Skin epidermis (tissue), 12 donors: ENCODE measurements around the gene CIRBP.

ENCODE experiments used
- H3K27ac ChIP-seq, 21 experiments: fragments of 200-600 bp; sonication (generic) in 11 of 21; one replicate each; pipeline ENCODE4 v1.5.0; 2020; ENCODE audit warnings: mild to moderate bottlenecking in 3 of 21, inconsistent platforms in 2 of 21, moderate library complexity in 2 of 21
- H3K4me3 ChIP-seq, 7 experiments: fragments of 200-600 bp; sonication (generic) in 2 of 7; one replicate each; pipeline ENCODE4 v1.5.0; 2020; ENCODE audit warnings: inconsistent platforms in 2 of 7, mild to moderate bottlenecking in 2 of 7, moderate library complexity in 1 of 7

CIRBP gene

DNA sequence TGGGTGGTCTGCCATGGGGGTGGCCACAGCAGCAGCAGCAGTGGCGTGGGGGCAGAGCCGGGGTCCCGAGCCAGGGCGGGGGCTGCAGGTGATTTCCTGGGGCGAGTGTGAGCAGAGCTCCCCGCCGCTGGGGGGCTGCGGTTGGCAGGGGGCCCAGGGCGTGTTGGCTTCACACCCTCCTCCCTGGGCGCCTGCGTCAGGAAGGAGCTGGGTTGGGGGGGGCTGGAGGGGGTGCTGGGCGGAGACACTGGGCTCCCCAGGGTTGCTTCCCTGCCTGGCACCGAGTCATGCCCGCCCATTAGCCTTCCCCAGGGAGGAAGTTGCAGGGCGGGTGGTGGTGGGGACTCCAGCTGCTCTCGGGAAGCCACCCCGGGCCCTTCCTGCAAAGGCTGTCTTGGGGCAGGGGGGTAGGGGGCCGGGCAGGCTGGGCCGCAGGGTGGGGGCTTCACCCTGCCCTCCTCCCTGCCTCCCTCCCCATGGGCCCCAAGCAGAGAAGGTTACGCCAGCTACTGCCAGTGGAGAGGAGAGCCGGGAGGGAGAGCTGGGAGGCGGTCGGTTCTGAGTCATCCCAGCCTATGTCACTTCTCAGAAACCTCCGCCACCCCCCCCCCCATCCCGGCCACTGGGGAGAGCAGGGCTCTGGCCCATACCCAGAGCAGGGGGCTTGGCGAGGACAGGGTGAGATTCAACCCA is 16.2 kb upstream of the CIRBP start:
- H3K4me3 ChIP-seq: peak overlapping the region; percentile 68 to 94 (median 88)
- peak overlapping the region; percentile 61 to 100 (median 98) for H3K27ac ChIP-seq

GRCh38 chr19:1253514-1254080 is 15.5 kb upstream of the CIRBP start:
- Histone ChIP-seq H3K27ac (peak overlapping the region; percentile 61 to 100 (median 98)), H3K4me3 (peak overlapping the region; percentile 68 to 94 (median 88))

DNA sequence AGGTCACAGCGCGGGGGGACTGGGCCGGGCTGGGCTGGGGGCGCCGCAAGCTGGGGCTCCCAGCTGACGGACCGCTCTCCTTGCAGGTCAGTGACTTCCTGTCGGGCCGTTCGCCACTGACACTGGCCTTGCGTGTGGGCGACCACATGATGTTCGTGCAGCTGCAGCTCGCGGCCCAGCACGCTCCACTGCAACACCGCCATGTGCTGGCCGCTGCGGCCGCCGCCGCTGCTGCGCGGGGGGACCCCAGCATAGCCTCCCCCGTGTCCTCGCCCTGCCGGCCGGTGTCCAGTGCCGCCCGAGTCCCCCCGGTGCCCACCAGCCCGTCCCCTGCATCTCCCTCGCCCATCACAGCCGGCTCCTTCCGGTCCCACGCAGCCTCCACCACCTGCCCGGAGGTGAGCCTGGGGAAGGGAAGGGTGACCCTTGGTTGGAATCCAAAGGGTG is 15.0 kb upstream of the CIRBP start:
- H3K4me3 ChIP-seq: peak overlapping the region in 4 of 7 experiments; percentile 68 to 94 (median 82)

DNA sequence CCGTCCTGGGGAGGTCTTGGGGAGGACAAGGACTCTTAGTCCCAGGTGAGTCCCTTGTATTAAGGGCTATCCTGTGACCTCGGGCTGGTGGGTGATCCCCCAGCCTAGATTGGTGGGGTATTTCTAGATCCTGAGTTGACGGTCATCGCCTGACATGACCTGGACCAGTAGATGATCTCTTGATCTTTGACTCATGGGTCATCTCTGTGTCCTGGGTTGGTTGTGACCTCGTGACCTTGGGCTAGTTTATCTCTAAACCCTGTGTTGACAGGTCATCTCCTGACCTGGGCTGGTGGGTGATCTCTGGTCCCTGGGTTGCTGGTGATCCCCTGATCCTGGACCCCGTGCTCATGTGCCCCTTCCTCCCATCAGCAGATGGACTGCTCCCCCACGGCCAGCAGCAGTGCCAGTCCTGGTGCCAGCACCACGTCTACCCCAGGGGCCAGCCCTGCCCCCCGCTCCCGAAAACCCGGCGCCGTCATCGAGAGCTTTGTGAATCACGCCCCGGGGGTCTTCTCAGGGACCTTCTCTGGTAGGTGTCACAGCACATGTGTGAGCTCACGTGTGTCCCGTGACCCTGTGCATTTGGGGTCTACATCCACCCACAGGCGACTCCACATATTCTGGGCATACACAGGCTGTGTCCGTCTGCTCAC is 14.5 kb upstream of the CIRBP start:
- peak overlapping the region in 2 of 7 experiments; percentile 75 to 88 for H3K4me3 ChIP-seq
- H3K27ac ChIP-seq: peak overlapping the region; percentile 35 to 100 (median 98)

More for the DNA sequence above, 15.0 kb upstream of the CIRBP start:
- peak overlapping the region; percentile 61 to 100 (median 98) for H3K27ac ChIP-seq

- Histone ChIP-seq H3K27ac (peak overlapping the region in 20 of 21 experiments; percentile 3 to 100 (median 97)), H3K4me3 (no peak overlapping the region)
These were observed 13.7 kb upstream of the CIRBP start for GRCh38 chr19:1255186-1256161.

- H3K4me3 ChIP-seq: no peak overlapping the region
- H3K27ac ChIP-seq: peak overlapping the region in 16 of 21 experiments; percentile 2 to 99 (median 94)
These were observed 12.3 kb upstream of the CIRBP start for GRCh38 chr19:1256646-1257474.

- Histone ChIP-seq H3K4me3 (no peak overlapping the region), H3K27ac (peak overlapping the region in 19 of 21 experiments; percentile 21 to 99 (median 95))
These were observed 11.5 kb upstream of the CIRBP start for GRCh38 chr19:1257475-1258162.

DNA sequence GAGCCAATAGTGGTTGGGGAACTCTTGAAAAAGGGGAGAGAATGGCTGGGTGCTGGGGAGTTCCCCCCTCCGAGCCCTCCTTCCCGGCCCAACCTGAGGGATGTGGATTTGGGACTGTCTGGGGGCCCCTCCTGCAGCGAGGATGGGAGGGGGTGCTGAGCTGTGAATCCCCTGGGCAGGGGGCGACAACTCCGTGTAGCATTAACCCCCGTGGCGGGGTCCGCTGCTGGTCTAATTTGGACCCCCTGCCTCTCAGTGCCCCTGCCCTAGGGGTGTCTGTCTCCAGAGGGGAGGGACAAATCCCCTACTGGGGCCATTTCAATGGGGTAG is 11.0 kb upstream of the CIRBP start:
- Histone ChIP-seq H3K27ac (peak overlapping the region in 20 of 21 experiments; percentile 87 to 99 (median 95)), H3K4me3 (peak overlapping the region in 1 of 7 experiments; percentile 27)

GRCh38 chr19:1258707-1259205 is 10.4 kb upstream of the CIRBP start:
- Histone ChIP-seq H3K4me3 (peak overlapping the region in 6 of 7 experiments; percentile 13 to 29 (median 18)), H3K27ac (peak overlapping the region; percentile 53 to 99 (median 95))

DNA sequence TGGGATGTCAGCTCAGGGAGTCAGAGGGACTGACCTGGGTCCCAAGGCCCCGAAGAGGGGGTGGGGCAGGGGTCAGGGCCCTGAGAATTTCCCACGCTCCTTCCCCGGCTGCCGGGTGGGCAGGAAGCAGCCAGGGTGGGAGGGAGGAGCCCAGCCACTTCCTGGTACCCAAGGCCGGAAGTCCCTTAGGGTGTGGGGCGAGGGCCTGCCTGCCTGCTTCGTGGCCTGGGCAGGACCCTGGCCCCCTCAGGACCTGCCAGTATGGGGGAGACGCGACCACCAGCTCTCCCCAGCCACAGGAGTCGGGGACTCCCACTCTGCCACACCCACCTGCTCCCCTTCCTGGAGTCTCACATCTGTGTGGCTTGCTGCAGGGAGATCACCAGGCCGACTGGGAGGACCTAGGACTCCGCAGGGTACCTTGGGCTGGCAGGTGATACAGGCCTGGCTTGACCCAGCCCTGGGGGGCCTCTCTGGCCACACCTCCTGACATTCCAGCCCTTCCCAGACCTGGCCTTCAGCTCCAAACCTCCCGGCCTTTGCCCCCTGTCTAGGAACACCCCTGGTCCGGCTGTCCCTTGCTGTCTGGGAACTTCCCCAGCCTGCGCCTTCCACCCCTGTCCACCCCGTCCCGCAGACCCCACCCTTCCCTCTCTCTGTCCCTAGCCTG is 9.8 kb upstream of the CIRBP start:
- Histone ChIP-seq H3K4me3 (peak overlapping the region in 6 of 7 experiments; percentile 13 to 29 (median 18)), H3K27ac (peak overlapping the region; percentile 53 to 99 (median 95))

DNA sequence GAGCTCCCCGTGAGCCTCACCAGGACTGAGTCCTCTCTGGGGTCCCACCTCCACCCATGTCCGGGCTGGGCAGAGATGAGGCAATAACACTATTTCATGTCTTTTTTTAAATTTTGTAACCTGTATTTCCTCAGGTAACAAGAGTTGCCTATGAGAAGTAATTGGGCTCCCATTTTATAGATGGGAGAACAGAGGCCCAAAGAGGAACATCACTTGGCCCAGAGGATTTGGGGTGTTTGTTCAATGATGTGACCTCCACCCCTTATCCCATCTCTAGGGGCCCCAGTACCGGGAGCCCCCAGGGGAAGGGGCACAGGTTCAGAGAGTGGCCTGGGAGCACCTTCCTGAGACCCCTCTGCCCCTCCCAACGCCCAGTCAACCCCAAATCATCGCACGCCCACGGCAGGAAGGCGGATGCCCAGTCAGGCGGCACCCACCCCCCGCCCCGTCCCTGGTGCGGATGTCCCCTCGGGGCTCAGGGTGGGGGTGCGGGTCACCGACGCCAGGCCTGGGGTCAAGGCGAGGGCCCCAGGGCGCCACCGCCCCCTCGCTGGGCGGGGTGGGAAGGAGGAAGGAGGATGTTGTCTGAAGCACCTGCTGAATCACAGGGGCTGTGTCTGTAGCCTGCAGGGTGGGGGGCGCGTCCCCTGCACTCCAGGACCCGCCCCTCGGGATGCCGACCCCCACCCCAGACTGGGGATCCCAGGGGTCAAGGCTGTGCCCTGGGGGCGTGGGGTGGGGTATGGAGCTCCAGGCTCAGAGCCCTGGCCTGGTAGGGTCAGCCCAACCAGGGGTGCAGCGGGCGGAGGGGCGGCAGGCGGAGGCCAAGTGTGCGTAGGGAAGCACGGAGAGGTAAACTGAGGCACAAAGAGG is 9.0 kb upstream of the CIRBP start:
- Histone ChIP-seq H3K27ac (peak overlapping the region; percentile 53 to 99 (median 95)), H3K4me3 (peak overlapping the region; percentile 20 to 70 (median 53))

- H3K27ac ChIP-seq: peak overlapping the region; percentile 73 to 99 (median 95)
- peak overlapping the region; percentile 49 to 72 (median 55) for H3K4me3 ChIP-seq
These were observed 8.2 kb upstream of the CIRBP start for GRCh38 chr19:1260749-1261537.

DNA sequence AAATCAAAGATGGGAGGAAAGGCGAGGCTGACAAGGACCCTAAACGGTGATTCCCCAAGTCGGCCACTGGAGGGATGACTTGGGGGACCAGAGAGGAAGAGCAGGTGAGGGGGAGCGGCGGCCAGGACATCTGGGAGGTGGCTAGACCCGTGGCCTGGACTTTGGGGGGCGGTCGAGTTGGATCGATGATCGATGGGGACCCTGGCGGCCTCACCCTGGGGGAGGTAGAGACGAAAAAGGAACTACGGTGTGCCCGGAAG is 7.7 kb upstream of the CIRBP start:
- peak overlapping the region; percentile 49 to 72 (median 55) for H3K4me3 ChIP-seq
- peak overlapping the region; percentile 73 to 99 (median 95) for H3K27ac ChIP-seq

DNA sequence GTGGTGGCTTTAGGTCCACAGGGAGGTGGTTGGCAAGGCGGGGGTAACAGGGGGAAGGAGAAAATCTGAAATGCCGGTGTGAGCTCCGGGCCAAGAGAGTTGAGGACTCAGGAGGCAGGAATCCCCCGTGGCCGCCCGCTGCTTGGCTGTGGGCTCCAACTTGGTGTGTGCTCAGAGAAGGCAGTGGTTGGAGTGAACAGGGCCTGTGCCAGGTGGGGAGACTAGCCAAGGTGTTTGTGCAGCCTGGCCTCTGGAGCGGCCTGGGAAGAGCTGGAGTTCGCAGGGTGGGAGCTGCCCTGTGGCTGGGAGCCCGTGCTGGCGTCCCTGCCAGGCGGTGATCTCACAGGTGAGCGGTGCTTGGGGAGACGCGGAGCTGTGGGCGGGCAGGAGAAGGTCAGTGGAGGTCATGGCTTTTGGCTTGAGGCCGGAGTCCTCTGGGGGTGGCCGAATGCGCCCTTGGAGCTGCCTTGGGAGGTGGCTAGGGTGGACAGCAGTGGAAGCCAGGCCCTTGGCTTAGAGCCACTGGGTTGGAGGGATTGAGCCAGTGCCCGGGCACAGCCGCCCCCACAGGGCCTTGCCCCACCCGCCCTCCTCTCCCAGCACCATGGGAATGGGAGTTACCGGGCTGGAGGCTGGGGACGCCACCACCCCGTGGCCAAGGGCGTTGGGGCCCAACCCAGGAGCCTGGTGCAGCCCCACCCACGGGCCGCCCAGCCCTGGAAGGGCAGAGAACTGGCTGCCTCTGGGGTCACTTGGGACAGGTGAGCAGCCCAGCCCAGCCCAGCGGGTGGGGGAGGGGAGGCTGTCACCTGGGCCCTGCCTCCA is 7.1 kb upstream of the CIRBP start:
- Histone ChIP-seq H3K27ac (peak overlapping the region; percentile 73 to 99 (median 95)), H3K4me3 (peak overlapping the region; percentile 49 to 72 (median 55))

DNA sequence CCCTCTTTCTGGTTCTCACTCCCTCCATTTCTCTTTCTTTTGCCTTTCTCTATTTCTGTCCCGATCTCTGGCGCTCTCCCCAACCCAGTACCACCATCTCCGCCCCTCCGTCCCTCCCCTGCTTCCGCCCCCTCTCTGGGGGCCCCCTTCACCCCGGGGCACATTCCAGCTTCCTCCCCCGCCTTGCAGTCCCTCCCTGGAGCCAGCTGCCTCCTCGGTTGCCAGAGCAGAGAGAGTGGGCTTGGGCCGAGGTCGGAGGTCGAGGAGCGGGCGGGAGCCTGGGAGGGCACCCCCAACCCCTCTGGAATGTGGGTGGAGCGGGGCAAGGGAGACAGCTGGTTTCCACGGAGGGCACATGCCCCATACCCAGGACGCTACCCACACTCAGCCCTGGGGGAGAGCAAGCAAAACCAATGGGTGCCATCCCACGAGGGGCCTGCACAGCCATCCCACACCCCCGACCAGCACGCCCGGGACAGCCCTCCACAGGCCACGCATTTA is 6.5 kb upstream of the CIRBP start:
- H3K4me3 ChIP-seq: peak overlapping the region; percentile 49 to 72 (median 55)
- peak overlapping the region; percentile 73 to 99 (median 95) for H3K27ac ChIP-seq
